Measurements from ENCODE around the gene CFI. TPM values are rescaled to one million over a fixed set of nuclear protein-coding genes. Genes with fewer than 3 reads are reported as not detected.

The CFI gene
- total and polyA plus RNA-seq, 9 of the 15 experiments (the other 6 are each of a cell fraction or from before 2014, with no cell fraction given) = 0.30 to 8.4 (median 0.95) TPM

Other genes with a start within 250 kb of the CFI start
- 5.4 and 13.8 TPM in 2 replicates for gene MCUB, start 241.8 kb downstream of the CFI start, total RNA-seq (2014; rRNA removed)
- 6.4 and 6.6 TPM in 2 replicates for gene MCUB, start 241.8 kb downstream of the CFI start, total RNA-seq (2014; rRNA removed; fragmentation: Illumina TruSeq; extraction: Trizol)
- 4.3 and 4.4 TPM in 2 replicates for gene MCUB, start 241.8 kb downstream of the CFI start, total RNA-seq (2015; rRNA removed; fragmentation: Illumina TruSeq; extraction: Trizol)
- gene MCUB, start 241.8 kb downstream of the CFI start, total RNA-seq (2021) = 10.6 and 11.8 TPM in 2 replicates
- 4.3 and 6.0 TPM in 2 replicates for gene MCUB, start 241.8 kb downstream of the CFI start, polyA plus RNA-seq (2011; rRNA removed)
- 4.5 and 4.6 TPM in 2 replicates for gene MCUB, start 241.8 kb downstream of the CFI start, polyA plus RNA-seq (2014; fragmentation: Illumina TruSeq; extraction: Trizol)
- 1 to 10 TPM; 1.4 to 1.6 TPM for gene MCUB, start 241.8 kb downstream of the CFI start, polyA plus RNA-seq (2014; fragmentation: Nextera tagmentation; extraction: Ambion mirVana)
- 8.9 and 21.5 TPM in 2 replicates for gene MCUB, start 241.8 kb downstream of the CFI start, polyA plus RNA-seq (2014; rRNA removed)
- gene CASP6, start 98.6 kb downstream of the CFI start, total RNA-seq (2014; rRNA removed) = 34.3 and 39.1 TPM in 2 replicates
- 31.7 and 42.2 TPM in 2 replicates for gene CASP6, start 98.6 kb downstream of the CFI start, total RNA-seq (2014; rRNA removed; fragmentation: Illumina TruSeq; extraction: Trizol)
- 47.7 and 48.1 TPM in 2 replicates for gene CASP6, start 98.6 kb downstream of the CFI start, total RNA-seq (2015; rRNA removed; fragmentation: Illumina TruSeq; extraction: Trizol)
- 20.8 and 22.3 TPM in 2 replicates for gene CASP6, start 98.6 kb downstream of the CFI start, total RNA-seq (2021)
- gene CASP6, start 98.6 kb downstream of the CFI start, polyA plus RNA-seq (2011; rRNA removed) = 56.7 and 72.7 TPM in 2 replicates
- 52.1 and 57.5 TPM in 2 replicates for gene CASP6, start 98.6 kb downstream of the CFI start, polyA plus RNA-seq (2014; fragmentation: Illumina TruSeq; extraction: Trizol)
- gene CASP6, start 98.6 kb downstream of the CFI start, polyA plus RNA-seq (2014; fragmentation: Nextera tagmentation; extraction: Ambion mirVana) = 10 to 100 TPM; 23.0 to 31.7 TPM
- 47.4 and 50.9 TPM in 2 replicates for gene CASP6, start 98.6 kb downstream of the CFI start, polyA plus RNA-seq (2014; rRNA removed)
- gene PLA2G12A, start 71.9 kb downstream of the CFI start, total RNA-seq (2014; rRNA removed) = 29.4 and 39.8 TPM in 2 replicates
- gene PLA2G12A, start 71.9 kb downstream of the CFI start, total RNA-seq (2014; rRNA removed; fragmentation: Illumina TruSeq; extraction: Trizol) = 132 and 135 TPM in 2 replicates
- gene PLA2G12A, start 71.9 kb downstream of the CFI start, total RNA-seq (2015; rRNA removed; fragmentation: Illumina TruSeq; extraction: Trizol) = 98.1 and 103 TPM in 2 replicates
- gene PLA2G12A, start 71.9 kb downstream of the CFI start, total RNA-seq (2021) = 92.3 and 94.7 TPM in 2 replicates
- gene PLA2G12A, start 71.9 kb downstream of the CFI start, polyA plus RNA-seq (2011; rRNA removed) = 202 and 226 TPM in 2 replicates
- gene PLA2G12A, start 71.9 kb downstream of the CFI start, polyA plus RNA-seq (2014; fragmentation: Illumina TruSeq; extraction: Trizol) = 77.9 and 80.5 TPM in 2 replicates
- gene PLA2G12A, start 71.9 kb downstream of the CFI start, polyA plus RNA-seq (2014; fragmentation: Nextera tagmentation; extraction: Ambion mirVana) = 10 to 100 TPM; 24.2 to 24.6 TPM
- 38.0 and 50.3 TPM in 2 replicates for gene PLA2G12A, start 71.9 kb downstream of the CFI start, polyA plus RNA-seq (2014; rRNA removed)
- 63.0 and 75.3 TPM in 2 replicates for gene GAR1, start 13.8 kb upstream of the CFI start, total RNA-seq (2014; rRNA removed)
- 47.6 and 56.1 TPM in 2 replicates for gene GAR1, start 13.8 kb upstream of the CFI start, total RNA-seq (2014; rRNA removed; fragmentation: Illumina TruSeq; extraction: Trizol)
- gene GAR1, start 13.8 kb upstream of the CFI start, total RNA-seq (2015; rRNA removed; fragmentation: Illumina TruSeq; extraction: Trizol) = 54.7 and 68.2 TPM in 2 replicates
- 78.7 and 86.1 TPM in 2 replicates for gene GAR1, start 13.8 kb upstream of the CFI start, total RNA-seq (2021)
- 49.6 and 81.8 TPM in 2 replicates for gene GAR1, start 13.8 kb upstream of the CFI start, polyA plus RNA-seq (2011; rRNA removed)
- gene GAR1, start 13.8 kb upstream of the CFI start, polyA plus RNA-seq (2014; fragmentation: Illumina TruSeq; extraction: Trizol) = 151 and 171 TPM in 2 replicates
- 10 to 100 TPM; 35.7 to 44.2 TPM for gene GAR1, start 13.8 kb upstream of the CFI start, polyA plus RNA-seq (2014; fragmentation: Nextera tagmentation; extraction: Ambion mirVana)
- gene GAR1, start 13.8 kb upstream of the CFI start, polyA plus RNA-seq (2014; rRNA removed) = 179 and 194 TPM in 2 replicates
- not detected in 2 replicates for gene RRH, start 26.0 kb upstream of the CFI start, total RNA-seq (2014; rRNA removed)
- gene RRH, start 26.0 kb upstream of the CFI start, total RNA-seq (2014; rRNA removed; fragmentation: Illumina TruSeq; extraction: Trizol) = 0.16 TPM in 1 of 2 replicates, not detected in the other
- gene RRH, start 26.0 kb upstream of the CFI start, total RNA-seq (2015; rRNA removed; fragmentation: Illumina TruSeq; extraction: Trizol) = 0.18 TPM in 1 of 2 replicates, not detected in the other
- not detected in 2 replicates for gene RRH, start 26.0 kb upstream of the CFI start, total RNA-seq (2021)
- 0.28 and 0.31 TPM in 2 replicates for gene RRH, start 26.0 kb upstream of the CFI start, polyA plus RNA-seq (2011; rRNA removed)
- 0.14 and 0.18 TPM in 2 replicates for gene RRH, start 26.0 kb upstream of the CFI start, polyA plus RNA-seq (2014; fragmentation: Illumina TruSeq; extraction: Trizol)
- under 1 TPM; 0.04 to 0.07 TPM for gene RRH, start 26.0 kb upstream of the CFI start, polyA plus RNA-seq (2014; fragmentation: Nextera tagmentation; extraction: Ambion mirVana)
- 0.05 and 0.07 TPM in 2 replicates for gene RRH, start 26.0 kb upstream of the CFI start, polyA plus RNA-seq (2014; rRNA removed)
- gene LRIT3, start 46.1 kb upstream of the CFI start, total RNA-seq (2014; rRNA removed) = not detected in 2 replicates
- gene LRIT3, start 46.1 kb upstream of the CFI start, total RNA-seq (2014; rRNA removed; fragmentation: Illumina TruSeq; extraction: Trizol) = 0.04 and 0.10 TPM in 2 replicates
- 0.04 TPM in 1 of 2 replicates, not detected in the other for gene LRIT3, start 46.1 kb upstream of the CFI start, total RNA-seq (2015; rRNA removed; fragmentation: Illumina TruSeq; extraction: Trizol)
- not detected in 2 replicates for gene LRIT3, start 46.1 kb upstream of the CFI start, total RNA-seq (2021)
- gene LRIT3, start 46.1 kb upstream of the CFI start, polyA plus RNA-seq (2011; rRNA removed) = 0.10 and 0.20 TPM in 2 replicates
- gene LRIT3, start 46.1 kb upstream of the CFI start, polyA plus RNA-seq (2014; fragmentation: Illumina TruSeq; extraction: Trizol) = 0.04 TPM in 1 of 2 replicates, not detected in the other
- not detected for gene LRIT3, start 46.1 kb upstream of the CFI start, polyA plus RNA-seq (2014; fragmentation: Nextera tagmentation; extraction: Ambion mirVana)
- gene LRIT3, start 46.1 kb upstream of the CFI start, polyA plus RNA-seq (2014; rRNA removed) = 0.07 TPM in 2 replicates
- gene EGF, start 110.9 kb upstream of the CFI start, total RNA-seq (2014; rRNA removed) = 0.78 and 1.3 TPM in 2 replicates
- 1.6 and 1.7 TPM in 2 replicates for gene EGF, start 110.9 kb upstream of the CFI start, total RNA-seq (2014; rRNA removed; fragmentation: Illumina TruSeq; extraction: Trizol)
- 2.0 and 2.4 TPM in 2 replicates for gene EGF, start 110.9 kb upstream of the CFI start, total RNA-seq (2015; rRNA removed; fragmentation: Illumina TruSeq; extraction: Trizol)
- gene EGF, start 110.9 kb upstream of the CFI start, total RNA-seq (2021) = 1.2 and 1.5 TPM in 2 replicates
- gene EGF, start 110.9 kb upstream of the CFI start, polyA plus RNA-seq (2011; rRNA removed) = 0.40 and 1.0 TPM in 2 replicates
- 0.91 TPM in 2 replicates for gene EGF, start 110.9 kb upstream of the CFI start, polyA plus RNA-seq (2014; fragmentation: Illumina TruSeq; extraction: Trizol)
- gene EGF, start 110.9 kb upstream of the CFI start, polyA plus RNA-seq (2014; fragmentation: Nextera tagmentation; extraction: Ambion mirVana) = 1 to 10 TPM in 1 of 2 experiments, under 1 TPM in 1; 0.32 to 1.0 TPM
- 0.88 and 3.1 TPM in 2 replicates for gene EGF, start 110.9 kb upstream of the CFI start, polyA plus RNA-seq (2014; rRNA removed)

Measured in K562 (cell line).